Measurements from ENCODE around the gene CNGA3.

DNA sequence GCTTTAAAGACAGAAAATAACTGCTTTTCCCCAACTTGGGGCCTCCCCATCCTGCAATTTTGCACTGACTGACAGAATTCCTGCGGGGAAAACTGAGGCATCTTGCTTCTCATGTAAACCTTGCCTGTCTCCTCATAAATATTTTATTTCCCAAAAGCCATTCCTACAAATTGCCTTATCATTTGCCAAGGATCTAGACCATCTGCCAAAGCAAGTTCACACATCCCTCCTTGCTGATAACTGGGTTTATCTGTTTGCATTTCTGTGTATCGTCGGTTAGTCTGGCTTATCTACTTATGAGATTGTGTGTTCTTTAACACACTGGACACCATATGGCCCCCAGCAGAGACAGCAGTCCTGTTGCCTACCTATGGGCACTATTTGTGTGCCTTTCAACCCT is 3.0 kb upstream of the CNGA3 start:
- TF ChIP-seq, protein P1, sequence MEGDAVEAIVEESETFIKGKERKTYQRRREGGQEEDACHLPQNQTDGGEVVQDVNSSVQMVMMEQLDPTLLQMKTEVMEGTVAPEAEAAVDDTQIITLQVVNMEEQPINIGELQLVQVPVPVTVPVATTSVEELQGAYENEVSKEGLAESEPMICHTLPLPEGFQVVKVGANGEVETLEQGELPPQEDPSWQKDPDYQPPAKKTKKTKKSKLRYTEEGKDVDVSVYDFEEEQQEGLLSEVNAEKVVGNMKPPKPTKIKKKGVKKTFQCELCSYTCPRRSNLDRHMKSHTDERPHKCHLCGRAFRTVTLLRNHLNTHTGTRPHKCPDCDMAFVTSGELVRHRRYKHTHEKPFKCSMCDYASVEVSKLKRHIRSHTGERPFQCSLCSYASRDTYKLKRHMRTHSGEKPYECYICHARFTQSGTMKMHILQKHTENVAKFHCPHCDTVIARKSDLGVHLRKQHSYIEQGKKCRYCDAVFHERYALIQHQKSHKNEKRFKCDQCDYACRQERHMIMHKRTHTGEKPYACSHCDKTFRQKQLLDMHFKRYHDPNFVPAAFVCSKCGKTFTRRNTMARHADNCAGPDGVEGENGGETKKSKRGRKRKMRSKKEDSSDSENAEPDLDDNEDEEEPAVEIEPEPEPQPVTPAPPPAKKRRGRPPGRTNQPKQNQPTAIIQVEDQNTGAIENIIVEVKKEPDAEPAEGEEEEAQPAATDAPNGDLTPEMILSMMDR (conservative IDR thresholded peaks at IDR 0.05; ENCODE audit: low read depth, low read length): no peak
- no peak for TF ChIP-seq EZH2phosphoT487 (IDR thresholded peaks at IDR 0.05; ENCODE audit: borderline replicate concordance, low read length)
- no peak for TF ChIP-seq EZH2 (IDR thresholded peaks at IDR 0.05; ENCODE audit: low read length, unreplicated experiment)

Measured in PC-3 (cell line).